ENCODE data around the gene ATXN7L3B.

GRCh38 chr12:74539765-74540526, 2.3 kb downstream of the ATXN7L3B start:
- no peak for TF ChIP-seq ELF4 (IDR thresholded peaks at IDR 0.05)
- TF ChIP-seq FOXA1 (IDR thresholded peaks at IDR 0.05), result no peak
- no peak for TF ChIP-seq L3MBTL2 (conservative IDR thresholded peaks at IDR 0.05)
- no peak for TF ChIP-seq CTBP1 (IDR thresholded peaks at IDR 0.05; ENCODE audit: borderline replicate concordance)
- TF ChIP-seq SP1 (IDR thresholded peaks at IDR 0.05), result no peak
- TF ChIP-seq TARDBP (IDR thresholded peaks at IDR 0.05), result no peak
- no peak for TF ChIP-seq BHLHE40 (IDR thresholded peaks at IDR 0.05; ENCODE audit: borderline replicate concordance)
- no peak for TF ChIP-seq FOXK2 (IDR thresholded peaks at IDR 0.05)
- no peak for TF ChIP-seq FOXM1 (IDR thresholded peaks at IDR 0.05; ENCODE audit: borderline replicate concordance)
